Bronchial epithelial cell (primary cell): Measurements from ENCODE around the gene C13orf42. TPM values are rescaled to one million over a fixed set of nuclear protein-coding genes. Genes with fewer than 3 reads are reported as not detected.

Experiments used
- DNase-seq: peaks from one replicate; pipeline ENCODE4 v3.0.0-alpha.2; 2010; ENCODE audit warnings: low read depth
- FAIRE-seq: peaks from 2 replicates; lab custom pipeline; 2011; peaks lifted over from hg19 to GRCh38; lab: Jason Lieb, UNC
- H3K27me3 ChIP-seq: 2 replicates; pipeline ENCODE4 v1.5.1; 2011; ENCODE audit warnings: low read length; ENCODE audit not compliant: control insufficient read depth, insufficient read depth
- H3K36me3 ChIP-seq: 2 replicates; pipeline ENCODE4 v1.5.1; 2011; ENCODE audit warnings: low read length; ENCODE audit not compliant: control insufficient read depth, insufficient read depth
- H3K4me3 ChIP-seq: 2 replicates; pipeline ENCODE4 v1.5.1; 2011; ENCODE audit warnings: mild to moderate bottlenecking, low read depth, low read length, control low read depth
- total RNA-seq: library from RNA; depleted of rRNA; stranded (reverse); fragments of >200 nt; gene quantifications from 2 replicates; pipeline ENCODE4 v1.2.1, GENCODE V29; 2014
- TF ChIP-seq, protein P1 (sequence below): IDR thresholded peaks from 2 replicates; pipeline ENCODE4 v1.5.1; 2011; ENCODE audit warnings: mild to moderate bottlenecking, moderate library complexity, low read length, control low read depth, inconsistent platforms; ENCODE audit not compliant: insufficient read depth, severe bottlenecking

Gene C13orf42
- total RNA-seq, 1 donor from 2014 or later = not detected

DNA sequence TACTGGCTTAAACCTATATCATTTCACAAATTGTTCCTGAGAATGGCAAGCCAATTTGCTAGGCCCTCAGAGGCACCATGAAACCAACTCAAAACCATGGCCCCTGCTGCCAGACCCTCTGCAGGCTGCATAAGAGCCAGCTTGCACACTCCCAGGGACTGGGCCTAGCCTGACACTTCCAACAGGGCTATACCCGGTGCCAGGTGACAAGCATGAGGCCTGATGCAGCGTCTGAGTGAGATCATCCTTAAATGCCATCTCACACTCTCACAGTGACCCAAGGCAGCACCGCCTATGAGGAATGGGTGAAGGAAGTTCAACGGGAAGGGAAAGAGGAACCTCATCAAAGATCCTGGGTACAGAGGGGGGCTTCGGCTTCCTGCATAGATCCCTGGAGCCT, 65.6 kb downstream of the C13orf42 start:
- FAIRE-seq (no peak), DNase-seq (no peak)
- no peaks in the 10 kb centered on the region for H3K27me3 ChIP-seq
- no peaks in the 10 kb centered on the region for H3K36me3 ChIP-seq
- TF ChIP-seq, protein P1, sequence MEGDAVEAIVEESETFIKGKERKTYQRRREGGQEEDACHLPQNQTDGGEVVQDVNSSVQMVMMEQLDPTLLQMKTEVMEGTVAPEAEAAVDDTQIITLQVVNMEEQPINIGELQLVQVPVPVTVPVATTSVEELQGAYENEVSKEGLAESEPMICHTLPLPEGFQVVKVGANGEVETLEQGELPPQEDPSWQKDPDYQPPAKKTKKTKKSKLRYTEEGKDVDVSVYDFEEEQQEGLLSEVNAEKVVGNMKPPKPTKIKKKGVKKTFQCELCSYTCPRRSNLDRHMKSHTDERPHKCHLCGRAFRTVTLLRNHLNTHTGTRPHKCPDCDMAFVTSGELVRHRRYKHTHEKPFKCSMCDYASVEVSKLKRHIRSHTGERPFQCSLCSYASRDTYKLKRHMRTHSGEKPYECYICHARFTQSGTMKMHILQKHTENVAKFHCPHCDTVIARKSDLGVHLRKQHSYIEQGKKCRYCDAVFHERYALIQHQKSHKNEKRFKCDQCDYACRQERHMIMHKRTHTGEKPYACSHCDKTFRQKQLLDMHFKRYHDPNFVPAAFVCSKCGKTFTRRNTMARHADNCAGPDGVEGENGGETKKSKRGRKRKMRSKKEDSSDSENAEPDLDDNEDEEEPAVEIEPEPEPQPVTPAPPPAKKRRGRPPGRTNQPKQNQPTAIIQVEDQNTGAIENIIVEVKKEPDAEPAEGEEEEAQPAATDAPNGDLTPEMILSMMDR = no peak
- no peak overlapping the region for H3K4me3 ChIP-seq

DNA sequence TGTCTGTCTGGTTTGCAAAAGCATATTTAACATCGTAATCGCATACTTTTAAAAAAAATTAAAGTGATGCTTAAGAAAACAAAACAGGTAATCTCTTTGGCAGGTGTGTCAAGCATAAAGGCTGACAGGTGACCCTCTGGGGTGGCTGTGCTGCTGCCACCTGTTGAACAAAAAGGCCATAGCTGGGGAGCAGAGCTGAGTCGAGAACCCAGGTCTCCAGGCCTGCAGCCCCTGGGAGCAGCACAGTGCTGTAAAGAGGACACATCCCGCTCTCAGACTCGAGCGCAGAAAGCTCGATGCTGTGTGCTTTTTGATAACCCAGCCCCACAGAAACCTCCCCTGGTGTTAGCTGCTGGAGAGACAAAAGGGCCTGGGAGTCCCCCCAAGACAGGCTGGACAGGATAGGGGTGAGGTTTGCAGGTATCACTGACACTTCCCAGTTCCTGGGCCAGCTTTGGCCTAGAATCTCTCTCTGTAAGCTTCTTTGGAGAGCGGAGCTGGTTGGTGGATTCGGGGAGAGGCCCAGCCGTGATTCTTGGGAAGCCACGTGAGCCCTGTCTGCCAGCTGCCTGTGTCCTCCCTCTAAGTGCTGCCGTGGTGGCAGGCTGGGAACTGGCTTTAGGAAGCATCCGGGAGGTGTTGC, 66.9 kb downstream of the C13orf42 start:
- TF ChIP-seq, protein P1 = no peak
- no peak for FAIRE-seq

DNA sequence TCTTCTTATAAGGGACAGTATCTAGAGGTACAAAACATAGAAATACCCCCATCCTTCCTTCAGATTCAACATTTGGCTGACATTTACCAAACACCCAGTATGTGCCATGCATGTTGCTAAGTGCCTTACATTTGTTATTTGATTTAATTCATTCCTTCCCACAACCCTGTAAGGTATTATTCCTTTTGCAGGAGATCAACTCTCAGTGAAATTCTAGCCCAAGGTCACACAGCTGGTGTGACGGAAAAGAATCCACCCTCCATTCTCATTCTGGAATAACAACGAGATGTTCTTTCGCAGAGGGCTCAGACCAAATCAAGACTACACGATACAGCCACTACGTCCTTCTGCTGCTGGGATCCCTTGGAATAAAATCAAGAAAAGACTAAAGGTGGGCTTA, 67.8 kb downstream of the C13orf42 start:
- DNase-seq = no peak
- Histone ChIP-seq H3K27me3 (no peaks in the 10 kb centered on the region), H3K36me3 (no peaks in the 10 kb centered on the region), H3K4me3 (no peak overlapping the region)
- no peak for FAIRE-seq
- TF ChIP-seq, protein P1 = no peak

More for the DNA sequence above, 66.9 kb downstream of the C13orf42 start:
- no peak for DNase-seq
- Histone ChIP-seq H3K27me3 (no peaks in the 10 kb centered on the region), H3K4me3 (no peak overlapping the region), H3K36me3 (no peaks in the 10 kb centered on the region)

DNA sequence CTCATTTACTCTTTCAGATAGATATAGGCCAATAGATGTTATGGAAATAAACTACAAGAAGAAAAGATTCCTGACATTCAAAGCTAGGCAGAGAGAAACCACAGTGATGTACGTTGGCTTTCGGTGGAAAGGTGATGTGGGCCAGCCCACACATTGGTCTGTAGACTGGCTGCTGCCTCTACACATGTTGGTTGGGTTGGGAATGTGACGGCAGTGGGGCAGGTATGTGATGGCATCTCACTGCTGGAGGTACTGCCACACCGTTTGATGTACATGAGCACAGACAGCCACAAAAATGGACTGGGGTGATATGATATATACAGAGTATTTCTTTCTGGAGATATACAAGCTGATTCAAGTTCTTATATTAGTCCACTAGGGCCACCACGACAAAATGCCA, 69.4 kb downstream of the C13orf42 start:
- FAIRE-seq (no peak), DNase-seq (no peak)
- Histone ChIP-seq H3K27me3 (no peaks in the 10 kb centered on the region), H3K4me3 (no peak overlapping the region), H3K36me3 (no peaks in the 10 kb centered on the region)
- TF ChIP-seq, protein P1 = no peak

DNA sequence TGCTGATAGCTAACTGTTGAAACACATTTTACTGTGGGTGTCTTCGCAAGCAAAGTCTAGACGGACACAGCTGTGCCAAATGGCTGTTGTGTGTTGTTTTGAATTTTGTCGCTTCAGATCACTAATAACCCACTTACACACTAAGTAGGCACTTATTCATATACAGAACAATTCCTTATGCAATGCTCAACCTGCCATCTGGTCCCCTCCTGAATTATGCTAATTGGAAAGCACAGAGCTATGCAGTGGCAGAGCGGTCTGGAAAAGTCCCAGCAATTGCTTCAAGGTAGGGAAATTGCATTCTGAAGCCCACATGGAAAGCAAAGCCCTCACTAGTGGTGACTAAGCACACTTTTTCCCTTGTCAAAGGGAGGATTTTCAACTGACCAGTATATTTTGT, 69.9 kb downstream of the C13orf42 start:
- TF ChIP-seq, protein P1 = no peak
- no peak for FAIRE-seq
- no peak for DNase-seq
- Histone ChIP-seq H3K4me3 (no peak overlapping the region), H3K27me3 (no peaks in the 10 kb centered on the region), H3K36me3 (no peaks in the 10 kb centered on the region)

DNA sequence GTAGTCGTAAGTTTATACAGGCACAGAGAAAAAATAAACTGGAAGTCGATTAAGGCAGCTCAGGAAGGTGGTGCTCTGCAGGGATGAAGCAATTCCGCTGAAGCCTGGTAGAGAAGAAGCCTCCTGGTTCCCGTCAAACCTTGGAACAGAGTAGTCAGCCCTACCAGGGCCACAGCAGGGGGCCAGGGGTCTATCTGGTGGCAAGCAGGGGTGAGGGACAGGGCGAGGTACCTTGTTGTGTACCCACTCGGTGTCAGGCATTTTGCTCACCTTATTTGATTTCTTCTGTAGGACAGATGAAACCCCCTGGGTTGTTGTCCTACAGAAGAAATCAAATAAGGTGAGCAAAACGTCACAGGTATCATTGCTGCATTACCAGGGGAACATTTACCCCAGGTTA, 70.6 kb downstream of the C13orf42 start:
- Histone ChIP-seq H3K27me3 (no peaks in the 10 kb centered on the region), H3K4me3 (no peak overlapping the region), H3K36me3 (no peaks in the 10 kb centered on the region)
- DNase-seq = no peak
- TF ChIP-seq, protein P1 = no peak
- FAIRE-seq = no peak
